HL-60 (cell line): ENCODE results near the gene TSSK6.

Source experiments
- CTCF ChIP-seq: IDR thresholded peaks from one replicate; pipeline ENCODE4 v1.5.1; 2011; ENCODE audit warnings: low read length, control low read depth, inconsistent platforms; ENCODE audit not compliant: insufficient read depth
- POLR2AphosphoS5 ChIP-seq: IDR thresholded peaks from 2 replicates; pipeline ENCODE4 v1.6.1; 2012; ENCODE audit warnings: low read depth

GRCh38 chr19:19504754-19505668, 10.3 kb downstream of the TSSK6 start:
- no peak for TF ChIP-seq CTCF
- TF ChIP-seq POLR2AphosphoS5 = no peak
